GM12892 (cell line): ENCODE measurements around the gene NCSTN.

Experiments
- DNase-seq: peaks from one replicate; pipeline ENCODE4 v3.0.0; 2011; ENCODE audit not compliant: insufficient read length
- FAIRE-seq: peaks from 2 replicates; lab custom pipeline; 2011; peaks lifted over from hg19 to GRCh38; lab: Jason Lieb, UNC
- POLR2A ChIP-seq: IDR thresholded peaks from 2 replicates; pipeline ENCODE4 v1.6.1; 2011; ENCODE audit warnings: low read depth, low read length, control low read depth
- POLR2AphosphoS5 ChIP-seq: IDR thresholded peaks from 2 replicates; pipeline ENCODE4 v1.6.1; 2011; ENCODE audit warnings: low read depth, low read length, control low read depth
- TAF1 ChIP-seq: IDR thresholded peaks from 2 replicates; pipeline ENCODE4 v1.6.1; 2011; ENCODE audit warnings: low read depth, mild to moderate bottlenecking, control low read depth, low read length, borderline replicate concordance

Gene NCSTN

GRCh38 chr1:160402001-160402795 is 59.0 kb downstream of the NCSTN start:
- TF ChIP-seq POLR2A: no peak
- TF ChIP-seq TAF1: no peak
- no peak for TF ChIP-seq POLR2AphosphoS5
- DNase-seq (no peak), FAIRE-seq (no peak)

DNA sequence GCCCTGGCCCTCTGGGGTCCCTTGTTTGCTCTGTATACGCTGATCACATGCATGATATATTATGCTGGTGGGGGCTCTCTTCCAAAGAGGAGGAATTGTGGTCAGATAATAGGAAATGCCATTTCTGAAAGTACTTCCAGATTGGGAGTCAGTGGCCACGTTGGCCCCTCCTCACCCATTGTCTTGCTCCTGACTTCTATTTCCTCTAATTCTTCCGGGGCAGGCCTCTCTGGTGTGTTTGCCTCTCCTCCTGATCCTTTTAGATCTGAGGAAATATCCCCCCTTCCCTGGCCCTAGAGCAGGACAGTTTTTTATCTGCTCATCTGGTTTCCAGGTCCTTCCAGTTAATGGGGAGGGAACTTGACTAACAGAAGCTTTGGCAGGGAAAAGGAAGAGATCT is 60.1 kb downstream of the NCSTN start:
- FAIRE-seq: no peak
- TF ChIP-seq TAF1 (no peak), POLR2AphosphoS5 (no peak), POLR2A (no peak)
- DNase-seq: no peak

- no peak for DNase-seq
- TF ChIP-seq POLR2A (no peak), TAF1 (no peak), POLR2AphosphoS5 (no peak)
- FAIRE-seq: no peak
Observed at GRCh38 chr1:160404094-160404493, 60.9 kb downstream of the NCSTN start.

GRCh38 chr1:160405331-160405877 is 62.2 kb downstream of the NCSTN start:
- no peak for FAIRE-seq
- no peak for TF ChIP-seq TAF1

DNA sequence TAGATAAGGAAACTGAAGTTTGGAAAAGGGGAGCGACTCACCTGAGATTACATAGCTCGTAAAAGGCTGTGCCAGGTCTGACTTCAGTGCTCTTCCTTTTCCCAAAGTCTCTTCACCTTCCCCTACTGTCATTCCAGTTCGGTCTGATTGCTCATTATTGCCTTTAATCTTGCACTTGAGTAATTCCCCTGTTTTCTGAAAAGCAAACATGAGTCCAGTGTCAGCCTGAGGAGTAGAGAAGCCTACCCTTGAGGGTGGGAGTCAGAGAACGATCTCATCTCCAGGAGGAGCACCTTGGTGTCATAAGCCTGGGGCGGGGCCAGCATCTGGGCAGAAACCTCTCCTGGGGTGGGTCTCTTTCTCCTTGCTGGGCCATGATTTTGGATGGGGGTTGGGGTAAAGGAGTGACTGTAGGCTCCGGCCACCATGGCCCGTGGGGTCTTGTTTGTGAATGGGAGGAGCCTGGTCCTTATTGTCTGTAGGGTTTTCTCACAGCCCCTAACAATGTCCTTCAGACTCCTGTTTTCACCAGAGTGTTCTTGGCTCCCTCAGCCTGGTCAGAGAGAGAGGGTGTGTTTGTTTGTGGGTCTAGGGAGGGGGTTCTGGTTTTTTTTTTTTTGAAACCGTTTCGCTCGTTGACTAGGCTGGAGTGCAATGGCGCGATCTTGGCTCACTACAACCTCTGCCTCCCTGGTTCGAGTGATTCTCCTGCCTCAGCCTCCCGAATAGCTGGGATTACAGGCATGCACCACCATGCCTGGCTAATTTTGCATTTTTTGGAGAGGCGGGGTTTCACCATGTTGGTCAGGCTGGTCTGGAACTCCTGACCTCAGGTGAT is 63.2 kb downstream of the NCSTN start:
- TF ChIP-seq TAF1: no peak
- TF ChIP-seq POLR2A: no peak
- no peak for TF ChIP-seq POLR2AphosphoS5
- DNase-seq: no peak
- no peak for FAIRE-seq

More at GRCh38 chr1:160405331-160405877, 62.2 kb downstream of the NCSTN start:
- DNase-seq: no peak

GRCh38 chr1:160407839-160408801 is 64.9 kb downstream of the NCSTN start:
- FAIRE-seq (no peak), DNase-seq (no peak)
- TF ChIP-seq POLR2AphosphoS5: no peak
- no peak for TF ChIP-seq TAF1
- TF ChIP-seq POLR2A: no peak
